K562 (cell line): ENCODE data around the gene AFAP1. TPM values are rescaled to one million over a fixed set of nuclear protein-coding genes. Genes with fewer than 3 reads are reported as not detected.

Experiments
- ATAC-seq: fragments of 200-7000 bp; cut with Tn5 transposase; 3 replicates; pipeline ENCODE4 v1.9.1; 2020; ENCODE audit warnings: moderate library complexity
- BruUV-seq: library from RNA; stranded (reverse); fragments of 400-500 nt; replicated peaks from 2 replicates; lab custom pipeline; 2021; lab: Mats Ljungman, UMichigan
- CTCF ChIA-PET: fragments of 300-600 bp; formaldehyde crosslinking; extraction: SDS; loops from one replicate; lab custom pipeline; 2021; ENCODE audit warnings: low intra/inter-chr PET ratio; lab: Yijun Ruan, JAX
- POLR2A ChIA-PET: fragments of 300-600, 350-650 bp; sonication (Branson Sonifier 250); formaldehyde crosslinking; extraction: SDS; loops from one replicate; lab custom pipeline; 2021; ENCODE audit warnings: antibody characterized with exemption, inconsistent platforms; lab: Yijun Ruan, JAX
- DNase-seq, 4 experiments: peaks; one replicate each; pipeline versions ENCODE4 v3.0.0 to v3.0.0-alpha.2; 2011 to 2018; ENCODE audit warnings: low spot score in 3 of 4, mixed read lengths in 3 of 4; ENCODE audit errors: extremely low read depth in 1 of 4
- FAIRE-seq: peaks from 2 replicates; lab custom pipeline; 2011; peaks lifted over from hg19 to GRCh38; lab: Jason Lieb, UNC
- H2AFZ ChIP-seq: 2 replicates; pipeline ENCODE4 v1.6.0; 2011; ENCODE audit warnings: low read depth, low read length, control low read depth, inconsistent platforms
- H3K27ac ChIP-seq: fragments of 200-600 bp; 3 replicates; pipeline ENCODE4 v1.8.0; 2011; ENCODE audit warnings: low read depth, mild to moderate bottlenecking, control low read depth, inconsistent platforms, low read length, moderate library complexity, mixed read lengths; ENCODE audit errors: extremely low read depth
- H3K27me3 ChIP-seq, 2 experiments: fragments of 300-600 bp in 1 of 2; 2 replicates in 1 of 2; 3 replicates in 1 of 2; pipeline versions ENCODE4 v1.6.0 to v1.8.0; 2011; ENCODE audit warnings: inconsistent platforms in 2 of 2, low read length in 2 of 2, mild to moderate bottlenecking in 1 of 2, mixed read lengths in 1 of 2, moderate library complexity in 1 of 2; ENCODE audit not compliant: control insufficient read depth in 2 of 2, insufficient read depth in 2 of 2
- H3K36me3 ChIP-seq: fragments of 300-600 bp; 3 replicates; pipeline ENCODE4 v1.8.0; 2011; ENCODE audit warnings: mild to moderate bottlenecking, low read length, inconsistent platforms; ENCODE audit not compliant: control insufficient read depth, insufficient read depth
- H3K4me1 ChIP-seq, 2 experiments: fragments of 200-600 bp in 1 of 2; replicated peaks in 1 of 2; 2 replicates in 1 of 2; 3 replicates in 1 of 2; pipeline versions ENCODE4 v1.5.1 to v1.8.0; 2011; ENCODE audit warnings: inconsistent platforms in 2 of 2, low read length in 2 of 2, mild to moderate bottlenecking in 1 of 2, mixed read lengths in 1 of 2, moderate library complexity in 1 of 2; ENCODE audit not compliant: control insufficient read depth in 2 of 2, insufficient read depth in 2 of 2
- H3K4me2 ChIP-seq: 2 replicates; pipeline ENCODE4 v1.6.1; 2011; ENCODE audit warnings: low read length, control low read depth, inconsistent platforms, mixed read lengths; ENCODE audit not compliant: insufficient read depth
- H3K4me3 ChIP-seq: fragments of 200-600 bp; sonication (generic), shearing (Covaris generic); 2 replicates; pipeline ENCODE4 v1.5.1; 2016; ENCODE audit warnings: control low read depth, inconsistent platforms
- H3K79me2 ChIP-seq: fragments of 200-600 bp; 3 replicates; pipeline ENCODE4 v1.8.0; 2011; ENCODE audit warnings: low read length, inconsistent platforms; ENCODE audit not compliant: control insufficient read depth, insufficient read depth
- H3K9ac ChIP-seq, 2 experiments: 2 replicates each; pipeline versions ENCODE4 v1.6.0 to v1.6.1; 2011; ENCODE audit warnings: low read depth in 2 of 2, low read length in 2 of 2, control low read depth in 1 of 2, inconsistent platforms in 1 of 2, mild to moderate bottlenecking in 1 of 2, mixed read lengths in 1 of 2; ENCODE audit not compliant: insufficient read depth in 1 of 2
- H3K9me1 ChIP-seq: one replicate; pipeline ENCODE4 v1.6.0; 2011; ENCODE audit warnings: inconsistent platforms, mild to moderate bottlenecking, low read length, moderate library complexity; ENCODE audit not compliant: control insufficient read depth, insufficient read depth
- H3K9me3 ChIP-seq: replicated peaks from 2 replicates; pipeline ENCODE4 v1.5.1; 2011; ENCODE audit warnings: low read depth, low read length, inconsistent platforms; ENCODE audit not compliant: control insufficient read depth, insufficient read depth
- H4K20me1 ChIP-seq: replicated peaks from 2 replicates; pipeline ENCODE4 v1.6.1; 2011; ENCODE audit warnings: low read length, inconsistent platforms, mixed read lengths; ENCODE audit not compliant: control insufficient read depth, insufficient read depth
- FOXM1 ChIP-seq, 2 experiments: fragments of 450-650 bp in 1 of 2; sonication (generic) in 1 of 2; formaldehyde crosslinking in 1 of 2; IDR thresholded peaks; 2 replicates each; pipeline versions ENCODE4 v1.6.1 to v1.9.0; 2017 to 2022; ENCODE audit warnings: low read depth in 2 of 2, mild to moderate bottlenecking in 2 of 2, missing genetic modification reagents in 1 of 2, moderate library complexity in 1 of 2
- MYBL2 ChIP-seq, 2 experiments: fragments of 450-650 bp in 1 of 2; sonication (generic) in 1 of 2; formaldehyde crosslinking in 1 of 2; IDR thresholded peaks; 2 replicates each; pipeline versions ENCODE4 v1.6.1 to v1.8.1; 2017 to 2022; ENCODE audit warnings: borderline replicate concordance in 1 of 2, inconsistent platforms in 1 of 2, low read depth in 1 of 2, mild to moderate bottlenecking in 1 of 2, missing genetic modification reagents in 1 of 2, moderate library complexity in 1 of 2
- MYNN ChIP-seq, 2 experiments: sonication (generic); formaldehyde crosslinking in 1 of 2; IDR thresholded peaks; 2 replicates each; pipeline versions ENCODE4 v1.5.0 to v1.6.1; 2016 to 2020; ENCODE audit warnings: antibody characterized with exemption in 1 of 2, missing genetic modification reagents in 1 of 2
- TRIM28 ChIP-seq: fragments of 450-650 bp; IDR thresholded peaks from 2 replicates; pipeline ENCODE4 v1.6.1; 2017
- ZFP1 ChIP-seq: fragments of 450-650 bp; formaldehyde crosslinking; IDR thresholded peaks from 2 replicates; pipeline ENCODE4 v1.4.0; 2020; ENCODE audit warnings: mild to moderate bottlenecking, mixed read lengths
- ZFX ChIP-seq: sonication (generic); formaldehyde crosslinking; IDR thresholded peaks from 2 replicates; pipeline ENCODE4 v1.8.0; 2022; ENCODE audit warnings: mild to moderate bottlenecking, missing genetic modification reagents, moderate library complexity
- ZNF589 ChIP-seq: fragments of 200-800 bp; sonication (Bioruptor generic); IDR thresholded peaks from 2 replicates; pipeline ENCODE4 v1.6.1; 2016; ENCODE audit warnings: low read depth, missing genetic modification characterization, missing compliant biosample characterization
- WGBS: fragments of 100-300 bp; shearing (Covaris generic); methylation state at CpG from one replicate; pipeline ENCODE4 v1.1.6; 2016; ENCODE audit warnings: low coverage, mixed read lengths; ENCODE audit not compliant: insufficient coverage; ENCODE audit errors: missing lambda C conversion rate; 5-methylcytosine and 5-hydroxymethylcytosine counted together
- in situ Hi-C: fragments of 300-500 bp; cut with MboI; formaldehyde crosslinking; loops from 4 replicates; pipeline ENCODE4 v1.15.0; 2018; ENCODE audit warnings: inconsistent platforms, mixed read lengths
- intact Hi-C: fragments of 100-400 bp; cut with micrococcal nuclease; formaldehyde crosslinking; loops from 2 replicates; pipeline ENCODE4 v1.14.2; 2022
- polyA plus RNA-seq, 8 experiments: library from polyadenylated mRNA; depleted of rRNA in 4 of 8; stranded (reverse) in 5 of 8; unstranded in 3 of 8; fragments of >200 nt; fragmentation: Nextera tagmentation in 2 of 8; fragmentation: Illumina TruSeq in 1 of 8; extraction: Ambion mirVana in 2 of 8; extraction: Trizol in 1 of 8; gene quantifications; 2 replicates each; pipeline versions ENCODE4 v1.2.1 to v1.2.3, GENCODE V29; 2011 to 2014; ENCODE audit warnings: inconsistent platforms in 1 of 8, missing spikeins in 1 of 8
- total RNA-seq, 7 experiments: library from RNA; depleted of rRNA in 6 of 7; stranded (reverse); fragments of >200 nt in 6 of 7; fragmentation: Illumina TruSeq in 2 of 7; extraction: Trizol in 2 of 7; gene quantifications; 2 replicates each; pipeline versions ENCODE4 v1.2.1 to v1.2.3, GENCODE V29; 2011 to 2021; ENCODE audit warnings: low replicate concordance in 1 of 7
- TF ChIP-seq, protein P1 (sequence below): fragments of 450-650 bp; IDR thresholded peaks from 2 replicates; pipeline ENCODE4 v1.6.1; 2016; ENCODE audit warnings: borderline replicate concordance
- TF ChIP-seq, protein P2 (sequence below): fragments of 250-450 bp; sonication (Bioruptor Pico); IDR thresholded peaks from 2 replicates; pipeline ENCODE4 v1.4.0; 2020; ENCODE audit warnings: mild to moderate bottlenecking
- TF ChIP-seq, protein P3 (sequence below): fragments of 450-650 bp; IDR thresholded peaks from 2 replicates; pipeline ENCODE4 v1.6.1; 2016; ENCODE audit warnings: low read depth, mild to moderate bottlenecking, moderate library complexity

The AFAP1 gene
- total and polyA plus RNA-seq, 9 of the 15 experiments (the other 6 are each of a cell fraction or from before 2014, with no cell fraction given) = 0.07 to 0.42 (median 0.12) TPM; not detected in 1

DNA sequence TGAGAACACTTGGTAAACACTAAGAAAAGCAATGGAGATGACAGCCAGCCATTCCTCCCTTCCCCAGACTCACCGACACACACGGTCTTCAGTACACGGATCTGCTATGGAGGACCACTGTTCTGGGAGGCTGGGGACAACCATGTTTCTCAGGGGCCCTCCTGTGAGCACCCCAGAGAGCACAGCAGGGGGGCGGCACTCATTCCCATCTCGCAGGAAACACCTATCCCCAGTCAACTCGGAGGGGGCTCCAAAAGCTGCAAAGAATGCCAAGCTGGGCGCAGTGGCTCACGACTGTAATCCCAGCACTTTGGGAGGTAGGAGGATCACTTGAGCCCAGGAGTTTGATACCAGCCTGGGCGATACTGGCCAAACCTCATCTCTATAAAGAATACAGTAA lies 172.1 kb downstream of the AFAP1 start:
- H2AFZ ChIP-seq = no peak overlapping the region
- H3K9me1 ChIP-seq = no peaks in the 10 kb centered on the region
- H3K27me3 ChIP-seq = no peaks in the 10 kb centered on the region
- no peak overlapping the region for H3K9ac ChIP-seq
- H3K36me3 ChIP-seq = peaks cover 9% of the 10 kb centered on the region
- ChIA-PET POLR2A (no interaction called here), CTCF (no interaction called here)
- DNase-seq (no peak), FAIRE-seq (no peak), ATAC-seq (no peak)
- no peak overlapping the region for H3K4me2 ChIP-seq
- no peaks in the 10 kb centered on the region; the same call in 1 of the 2 replicates for H3K9me3 ChIP-seq
- no peak overlapping the region for H3K4me3 ChIP-seq
- no peaks in the 10 kb centered on the region for H3K4me1 ChIP-seq
- TF ChIP-seq ZNF589 (CRISPR knock-in tag) (no peak), ZFP1 (CRISPR knock-in tag) (no peak), TRIM28 (no peak), FOXM1 (IDR thresholded peaks at IDR 0.05; ENCODE audit: low read depth) (no peak), FOXM1 (CRISPR knock-in tag; IDR thresholded peaks at IDR 0.05; ENCODE audit: low read depth) (no peak), MYBL2 (IDR thresholded peaks at IDR 0.05; ENCODE audit: low read depth) (no peak), MYBL2 (CRISPR knock-in tag; IDR thresholded peaks at IDR 0.05; ENCODE audit: borderline replicate concordance) (no peak), MYNN (IDR thresholded peaks at IDR 0.05) (no peak), MYNN (CRISPR knock-in tag; IDR thresholded peaks at IDR 0.05) (no peak), ZFX (CRISPR knock-in tag) (no peak)
- TF ChIP-seq, protein P1, sequence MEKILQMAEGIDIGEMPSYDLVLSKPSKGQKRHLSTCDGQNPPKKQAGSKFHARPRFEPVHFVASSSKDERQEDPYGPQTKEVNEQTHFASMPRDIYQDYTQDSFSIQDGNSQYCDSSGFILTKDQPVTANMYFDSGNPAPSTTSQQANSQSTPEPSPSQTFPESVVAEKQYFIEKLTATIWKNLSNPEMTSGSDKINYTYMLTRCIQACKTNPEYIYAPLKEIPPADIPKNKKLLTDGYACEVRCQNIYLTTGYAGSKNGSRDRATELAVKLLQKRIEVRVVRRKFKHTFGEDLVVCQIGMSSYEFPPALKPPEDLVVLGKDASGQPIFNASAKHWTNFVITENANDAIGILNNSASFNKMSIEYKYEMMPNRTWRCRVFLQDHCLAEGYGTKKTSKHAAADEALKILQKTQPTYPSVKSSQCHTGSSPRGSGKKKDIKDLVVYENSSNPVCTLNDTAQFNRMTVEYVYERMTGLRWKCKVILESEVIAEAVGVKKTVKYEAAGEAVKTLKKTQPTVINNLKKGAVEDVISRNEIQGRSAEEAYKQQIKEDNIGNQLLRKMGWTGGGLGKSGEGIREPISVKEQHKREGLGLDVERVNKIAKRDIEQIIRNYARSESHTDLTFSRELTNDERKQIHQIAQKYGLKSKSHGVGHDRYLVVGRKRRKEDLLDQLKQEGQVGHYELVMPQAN = no peak
- TF ChIP-seq, protein P2, sequence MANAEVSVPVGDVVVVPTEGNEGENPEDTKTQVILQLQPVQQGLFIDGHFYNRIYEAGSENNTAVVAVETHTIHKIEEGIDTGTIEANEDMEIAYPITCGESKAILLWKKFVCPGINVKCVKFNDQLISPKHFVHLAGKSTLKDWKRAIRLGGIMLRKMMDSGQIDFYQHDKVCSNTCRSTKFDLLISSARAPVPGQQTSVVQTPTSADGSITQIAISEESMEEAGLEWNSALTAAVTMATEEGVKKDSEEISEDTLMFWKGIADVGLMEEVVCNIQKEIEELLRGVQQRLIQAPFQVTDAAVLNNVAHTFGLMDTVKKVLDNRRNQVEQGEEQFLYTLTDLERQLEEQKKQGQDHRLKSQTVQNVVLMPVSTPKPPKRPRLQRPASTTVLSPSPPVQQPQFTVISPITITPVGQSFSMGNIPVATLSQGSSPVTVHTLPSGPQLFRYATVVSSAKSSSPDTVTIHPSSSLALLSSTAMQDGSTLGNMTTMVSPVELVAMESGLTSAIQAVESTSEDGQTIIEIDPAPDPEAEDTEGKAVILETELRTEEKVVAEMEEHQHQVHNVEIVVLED = no peak
- TF ChIP-seq, protein P3, sequence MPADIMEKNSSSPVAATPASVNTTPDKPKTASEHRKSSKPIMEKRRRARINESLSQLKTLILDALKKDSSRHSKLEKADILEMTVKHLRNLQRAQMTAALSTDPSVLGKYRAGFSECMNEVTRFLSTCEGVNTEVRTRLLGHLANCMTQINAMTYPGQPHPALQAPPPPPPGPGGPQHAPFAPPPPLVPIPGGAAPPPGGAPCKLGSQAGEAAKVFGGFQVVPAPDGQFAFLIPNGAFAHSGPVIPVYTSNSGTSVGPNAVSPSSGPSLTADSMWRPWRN = no peak
- intact Hi-C loops = no loop called here
- H4K20me1 ChIP-seq = peaks cover 8% of the 10 kb centered on the region; the same call in 1 of the 2 replicates
- WGBS = 25% methylated on average over 9 of the region's 9 CpGs
- H3K79me2 ChIP-seq = no peaks in the 10 kb centered on the region
- no peak overlapping the region for H3K27ac ChIP-seq
- in situ Hi-C loops = no loop called here
- BruUV-seq = no TSS peak
